Chondrocyte (in vitro differentiated cells): ENCODE results near the gene CLIC4. TPM values are rescaled to one million over a fixed set of nuclear protein-coding genes. Genes with fewer than 3 reads are reported as not detected.

Experiments
- DNase-seq: peaks from one replicate; pipeline ENCODE4 v3.0.0; 2021; ENCODE audit warnings: mixed read lengths, low spot score
- H3K27ac Mint-ChIP-seq: one replicate; pipeline ENCODE4 v1.8.0; 2021; ENCODE audit warnings: mild to moderate bottlenecking, moderate library complexity, mixed read lengths; ENCODE audit not compliant: unreplicated experiment
- H3K27me3 Mint-ChIP-seq: 2 replicates; pipeline ENCODE4 v1.8.0; 2021; ENCODE audit warnings: low read depth, mixed read lengths
- H3K36me3 Mint-ChIP-seq: 2 replicates; pipeline ENCODE4 v1.8.0; 2021; ENCODE audit warnings: low read depth, mixed read lengths
- H3K4me1 Mint-ChIP-seq: 2 replicates; pipeline ENCODE4 v1.8.0; 2021; ENCODE audit warnings: low read depth, mild to moderate bottlenecking, mixed read lengths
- H3K4me3 Mint-ChIP-seq: one replicate; pipeline ENCODE4 v1.8.0; 2021; ENCODE audit warnings: mild to moderate bottlenecking, moderate library complexity, mixed read lengths; ENCODE audit not compliant: unreplicated experiment
- H3K9me3 Mint-ChIP-seq: 2 replicates; pipeline ENCODE4 v1.8.0; 2021; ENCODE audit warnings: low read depth, mixed read lengths
- CTCF ChIP-seq: fragments of 200-600 bp; sonication (generic); IDR thresholded peaks from 2 replicates; pipeline ENCODE4 v1.5.0; 2021; ENCODE audit warnings: antibody characterized with exemption, mild to moderate bottlenecking, moderate library complexity
- total RNA-seq: library from RNA; stranded (reverse); gene quantifications from 3 replicates; pipeline ENCODE4 v1.2.1, GENCODE V29; 2021

The CLIC4 gene
- total RNA-seq, 1 donor from 2014 or later: 411 TPM

- H3K4me1 Mint-ChIP-seq: peaks cover 4% of the 10 kb centered on the region
- peaks cover 27% of the 10 kb centered on the region for H3K9me3 Mint-ChIP-seq
- no peak overlapping the region for H3K27ac Mint-ChIP-seq
- TF ChIP-seq CTCF: no peak
- H3K4me3 Mint-ChIP-seq: no peak overlapping the region
- H3K36me3 Mint-ChIP-seq: peaks cover 12% of the 10 kb centered on the region
- H3K27me3 Mint-ChIP-seq: peaks cover 12% of the 10 kb centered on the region
- peak; percentile 27 for DNase-seq
Observed at GRCh38 chr1:24878775-24879742, 133.8 kb downstream of the CLIC4 start.

- no peak for DNase-seq
- H3K4me1 Mint-ChIP-seq: peaks cover 4% of the 10 kb centered on the region
- H3K9me3 Mint-ChIP-seq: peaks cover 36% of the 10 kb centered on the region
- no peak overlapping the region for H3K27ac Mint-ChIP-seq
- peaks cover 21% of the 10 kb centered on the region for H3K36me3 Mint-ChIP-seq
- no peak for TF ChIP-seq CTCF
- peaks cover 22% of the 10 kb centered on the region for H3K27me3 Mint-ChIP-seq
- no peak overlapping the region for H3K4me3 Mint-ChIP-seq
Observed at GRCh38 chr1:24881034-24881433, 135.8 kb downstream of the CLIC4 start.

GRCh38 chr1:24884751-24885150, 139.5 kb downstream of the CLIC4 start:
- peaks cover 39% of the 10 kb centered on the region for H3K9me3 Mint-ChIP-seq
- TF ChIP-seq CTCF: no peak
- no peaks in the 10 kb centered on the region for H3K4me1 Mint-ChIP-seq
- no peak overlapping the region for H3K4me3 Mint-ChIP-seq
- peaks cover 22% of the 10 kb centered on the region for H3K27me3 Mint-ChIP-seq
- no peak for DNase-seq
- H3K27ac Mint-ChIP-seq: no peak overlapping the region
- H3K36me3 Mint-ChIP-seq: peaks cover 21% of the 10 kb centered on the region

GRCh38 chr1:24886241-24886640, 141.0 kb downstream of the CLIC4 start:
- Mint-ChIP-seq H3K27me3 (peaks cover 18% of the 10 kb centered on the region), H3K4me1 (no peaks in the 10 kb centered on the region), H3K27ac (no peak overlapping the region), H3K9me3 (peaks cover 31% of the 10 kb centered on the region), H3K36me3 (peaks cover 21% of the 10 kb centered on the region), H3K4me3 (no peak overlapping the region)
- peak; percentile 22 for DNase-seq
- no peak for TF ChIP-seq CTCF

- Mint-ChIP-seq H3K9me3 (peaks cover 27% of the 10 kb centered on the region), H3K4me1 (no peaks in the 10 kb centered on the region), H3K27me3 (peaks cover 10% of the 10 kb centered on the region)
Observed at GRCh38 chr1:24888061-24888970, 143.1 kb downstream of the CLIC4 start.

More at GRCh38 chr1:24888061-24888970, 143.1 kb downstream of the CLIC4 start:
- peak; percentile 40 for DNase-seq
- TF ChIP-seq CTCF: no peak
- Mint-ChIP-seq H3K4me3 (no peak overlapping the region), H3K27ac (no peak overlapping the region), H3K36me3 (peaks cover 15% of the 10 kb centered on the region)
